DND-41 (cell line): ENCODE results near the gene FAM53A.

Source experiments
- ATAC-seq: fragments of 200-7000 bp; cut with Tn5 transposase; 3 replicates; pipeline ENCODE4 v1.9.1; 2021; ENCODE audit warnings: low read depth; ENCODE audit not compliant: insufficient read depth
- DNase-seq: peaks from one replicate; pipeline ENCODE4 v3.0.0-alpha.2; 2020
- H2AFZ ChIP-seq: 2 replicates; pipeline ENCODE4 v1.6.0; 2012; ENCODE audit warnings: low read depth, low read length
- H3K27ac ChIP-seq: 2 replicates; pipeline ENCODE4 v1.5.1; 2012; ENCODE audit warnings: low read length, inconsistent platforms
- H3K27me3 ChIP-seq: fragments of 200-600 bp; sonication (generic); 2 replicates; pipeline ENCODE4 v1.6.0; 2012; ENCODE audit warnings: low read length, mild to moderate bottlenecking, inconsistent platforms; ENCODE audit not compliant: insufficient read depth, poor library complexity
- H3K36me3 ChIP-seq: 2 replicates; pipeline ENCODE4 v1.5.1; 2012; ENCODE audit warnings: low read length, inconsistent platforms; ENCODE audit not compliant: insufficient read depth
- H3K4me1 ChIP-seq: 2 replicates; pipeline ENCODE4 v1.5.1; 2012; ENCODE audit warnings: mild to moderate bottlenecking, low read length; ENCODE audit not compliant: insufficient read depth
- H3K4me2 ChIP-seq: 2 replicates; pipeline ENCODE4 v1.6.0; 2012; ENCODE audit warnings: mild to moderate bottlenecking, moderate library complexity, low read length, inconsistent platforms; ENCODE audit not compliant: insufficient read depth
- H3K4me3 ChIP-seq, 2 experiments: fragments of 200-600 bp in 1 of 2; shearing (Covaris generic) in 1 of 2; 2 replicates each; pipeline ENCODE4 v1.5.1; 2012 to 2016; ENCODE audit warnings: inconsistent platforms in 2 of 2, low read length in 2 of 2, mild to moderate bottlenecking in 2 of 2, low read depth in 1 of 2, moderate library complexity in 1 of 2
- H3K79me2 ChIP-seq: 2 replicates; pipeline ENCODE4 v1.6.0; 2012; ENCODE audit warnings: low read length, inconsistent platforms; ENCODE audit not compliant: insufficient read depth
- H3K9ac ChIP-seq: 2 replicates; pipeline ENCODE4 v1.6.0; 2012; ENCODE audit warnings: low read depth, mild to moderate bottlenecking, inconsistent platforms, low read length, moderate library complexity
- H3K9me3 ChIP-seq: 2 replicates; pipeline ENCODE4 v1.5.1; 2012; ENCODE audit warnings: low read length, moderate library complexity, mild to moderate bottlenecking, inconsistent platforms; ENCODE audit not compliant: insufficient read depth, severe bottlenecking
- H4K20me1 ChIP-seq: 2 replicates; pipeline ENCODE4 v1.6.0; 2012; ENCODE audit warnings: low read length; ENCODE audit not compliant: insufficient read depth
- EZH2 ChIP-seq: IDR thresholded peaks from 3 replicates; pipeline ENCODE4 v1.6.1; 2012; ENCODE audit warnings: borderline replicate concordance, low read depth, mild to moderate bottlenecking, moderate library complexity, low read length, inconsistent platforms; ENCODE audit not compliant: severe bottlenecking
- TF ChIP-seq, protein P1 (sequence below): IDR thresholded peaks from 2 replicates; pipeline ENCODE4 v1.5.1; 2012; ENCODE audit warnings: borderline replicate concordance, low read length, moderate library complexity, mild to moderate bottlenecking; ENCODE audit not compliant: poor library complexity, severe bottlenecking; ENCODE audit errors: extremely low read depth

The FAM53A gene

DNA sequence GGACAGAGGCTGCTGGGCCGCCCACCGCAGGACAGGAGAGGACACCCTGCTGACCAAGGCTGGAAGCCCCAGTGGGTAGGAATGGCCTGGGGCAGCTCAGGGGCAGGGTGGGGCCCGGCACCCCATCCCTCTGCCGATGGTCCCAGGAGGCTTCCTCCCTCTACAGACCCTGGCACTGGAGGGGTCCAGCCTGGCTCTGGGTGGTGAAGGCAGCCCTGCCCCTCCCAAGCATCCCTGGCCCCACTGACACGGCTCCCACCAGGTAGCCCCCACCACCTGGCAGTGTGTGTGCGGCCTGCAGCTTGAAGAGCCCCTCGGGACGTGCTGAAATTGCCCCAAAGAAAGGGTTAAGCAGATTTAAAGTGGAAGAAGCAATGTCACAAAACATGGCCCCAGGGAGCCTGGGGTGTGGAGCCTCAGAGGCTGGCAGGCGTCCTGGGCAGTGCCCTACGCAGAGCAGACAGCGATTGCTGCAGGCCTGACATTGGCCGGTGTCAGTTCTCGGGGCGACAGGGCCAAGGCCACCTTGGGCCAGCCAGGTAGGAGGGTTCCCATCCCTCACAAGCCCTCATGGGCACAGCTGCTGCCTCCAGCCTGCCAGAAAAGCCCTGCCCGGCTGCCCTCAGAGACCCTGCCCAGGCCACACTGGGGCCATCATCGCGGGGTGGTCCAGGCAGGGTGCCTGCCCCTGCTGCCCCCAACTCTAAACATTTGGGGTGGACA, 80.5 kb downstream of the FAM53A start:
- Histone ChIP-seq H3K9ac (no peak overlapping the region), H3K9me3 (no peaks in the 10 kb centered on the region), H3K27ac (no peak overlapping the region), H3K4me2 (no peak overlapping the region), H3K27me3 (no peaks in the 10 kb centered on the region), H3K36me3 (no peaks in the 10 kb centered on the region), H3K79me2 (no peaks in the 10 kb centered on the region), H2AFZ (no peak overlapping the region), H3K4me1 (no peaks in the 10 kb centered on the region), H3K4me3 (no peak overlapping the region), H4K20me1 (no peaks in the 10 kb centered on the region; the same call in 1 of the 2 replicates)
- TF ChIP-seq, protein P1, sequence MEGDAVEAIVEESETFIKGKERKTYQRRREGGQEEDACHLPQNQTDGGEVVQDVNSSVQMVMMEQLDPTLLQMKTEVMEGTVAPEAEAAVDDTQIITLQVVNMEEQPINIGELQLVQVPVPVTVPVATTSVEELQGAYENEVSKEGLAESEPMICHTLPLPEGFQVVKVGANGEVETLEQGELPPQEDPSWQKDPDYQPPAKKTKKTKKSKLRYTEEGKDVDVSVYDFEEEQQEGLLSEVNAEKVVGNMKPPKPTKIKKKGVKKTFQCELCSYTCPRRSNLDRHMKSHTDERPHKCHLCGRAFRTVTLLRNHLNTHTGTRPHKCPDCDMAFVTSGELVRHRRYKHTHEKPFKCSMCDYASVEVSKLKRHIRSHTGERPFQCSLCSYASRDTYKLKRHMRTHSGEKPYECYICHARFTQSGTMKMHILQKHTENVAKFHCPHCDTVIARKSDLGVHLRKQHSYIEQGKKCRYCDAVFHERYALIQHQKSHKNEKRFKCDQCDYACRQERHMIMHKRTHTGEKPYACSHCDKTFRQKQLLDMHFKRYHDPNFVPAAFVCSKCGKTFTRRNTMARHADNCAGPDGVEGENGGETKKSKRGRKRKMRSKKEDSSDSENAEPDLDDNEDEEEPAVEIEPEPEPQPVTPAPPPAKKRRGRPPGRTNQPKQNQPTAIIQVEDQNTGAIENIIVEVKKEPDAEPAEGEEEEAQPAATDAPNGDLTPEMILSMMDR = no peak
- TF ChIP-seq EZH2 = no peak
- ATAC-seq (no peak), DNase-seq (no peak)

DNA sequence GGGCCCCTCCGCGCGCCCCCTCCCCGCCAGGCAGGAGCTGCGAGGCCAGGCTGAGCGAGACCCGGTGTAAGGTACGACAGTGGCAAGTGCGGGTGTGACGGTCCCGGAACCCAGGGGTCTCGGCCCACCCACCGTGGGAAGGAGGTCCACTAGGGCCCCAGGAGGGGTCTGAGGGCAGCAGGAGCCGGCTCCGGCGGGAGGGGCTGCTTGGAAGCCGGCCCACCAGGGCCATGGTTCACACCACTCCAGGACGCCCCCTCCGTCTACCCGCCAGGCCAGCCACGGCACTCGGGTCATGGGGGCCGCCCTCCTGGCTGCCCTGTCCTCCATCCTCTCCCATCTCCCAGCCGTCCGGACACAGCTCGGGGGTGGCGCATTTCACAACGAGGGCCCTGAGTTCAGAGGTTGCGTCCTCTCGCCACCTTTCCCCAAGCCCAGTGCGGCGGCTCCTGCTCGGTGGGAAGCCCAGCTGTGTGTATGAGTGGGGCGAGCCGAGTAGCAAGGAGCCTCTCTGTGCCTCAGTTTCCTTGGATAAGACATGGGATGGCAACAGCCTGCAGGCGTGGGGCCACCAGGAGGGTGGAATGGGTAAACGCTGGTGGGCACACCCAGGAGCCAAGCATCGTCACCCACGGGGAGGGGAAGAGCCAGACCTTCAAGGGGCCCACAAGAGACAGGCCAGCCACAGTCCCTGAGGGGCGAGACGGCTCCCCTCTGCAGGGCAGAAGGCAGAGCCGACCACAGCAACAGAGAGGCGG, 81.3 kb downstream of the FAM53A start:
- H4K20me1 ChIP-seq = no peaks in the 10 kb centered on the region; the same call in 1 of the 2 replicates
- TF ChIP-seq, protein P1 = no peak
- TF ChIP-seq EZH2 = no peak
- H3K36me3 ChIP-seq = no peaks in the 10 kb centered on the region
- no peak overlapping the region for H3K9ac ChIP-seq
- H3K4me2 ChIP-seq = no peak overlapping the region
- no peaks in the 10 kb centered on the region for H3K79me2 ChIP-seq
- H3K27ac ChIP-seq = no peak overlapping the region
- no peak overlapping the region for H3K4me3 ChIP-seq
- DNase-seq (no peak), ATAC-seq (no peak)
- H2AFZ ChIP-seq = no peak overlapping the region
- H3K9me3 ChIP-seq = no peaks in the 10 kb centered on the region
- no peaks in the 10 kb centered on the region for H3K27me3 ChIP-seq
- no peaks in the 10 kb centered on the region for H3K4me1 ChIP-seq

DNA sequence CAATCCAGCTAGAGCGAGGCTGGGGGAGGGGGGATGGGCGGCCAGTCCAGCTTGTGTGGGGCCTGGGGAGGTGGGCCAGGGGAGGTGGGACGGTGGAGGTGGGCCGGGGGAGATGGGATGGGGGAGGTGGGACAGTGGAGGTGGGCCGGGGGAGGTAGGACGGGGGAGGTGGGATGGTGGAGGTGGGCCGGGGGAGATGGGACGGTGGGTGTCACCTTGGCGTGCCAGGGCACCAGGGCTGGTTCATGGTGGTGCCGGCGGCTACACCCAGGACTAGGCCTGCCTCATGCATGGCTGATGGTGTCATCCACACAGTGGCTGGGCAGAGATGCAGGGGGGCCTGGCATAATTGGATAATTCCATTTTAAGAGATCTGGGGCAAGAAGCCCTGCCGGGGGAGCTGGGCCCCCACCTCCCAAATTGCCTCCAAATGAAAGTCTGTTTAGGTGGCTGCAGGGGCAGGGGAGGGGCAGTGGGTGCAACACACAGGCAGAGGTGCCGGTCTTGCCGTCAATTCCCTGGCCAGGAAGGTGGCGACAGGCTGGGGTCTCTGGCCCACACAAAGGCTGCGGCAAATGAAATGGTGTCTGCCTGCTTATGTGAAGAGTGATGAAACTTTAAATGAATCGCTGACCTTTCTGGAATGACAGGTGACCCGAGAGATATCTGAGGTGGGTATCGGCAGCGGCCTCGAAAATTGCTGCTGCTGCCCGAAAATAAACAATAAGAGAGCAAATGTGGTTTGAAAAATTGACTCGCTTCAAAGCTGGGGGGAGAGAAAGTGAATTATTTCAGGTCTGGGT, 82.1 kb downstream of the FAM53A start:
- H3K9ac ChIP-seq = no peak overlapping the region
- H3K4me1 ChIP-seq = no peaks in the 10 kb centered on the region
- ATAC-seq (no peak), DNase-seq (no peak)
- no peaks in the 10 kb centered on the region for H3K79me2 ChIP-seq
- no peaks in the 10 kb centered on the region for H3K27me3 ChIP-seq
- H3K27ac ChIP-seq = no peak overlapping the region
- H3K4me2 ChIP-seq = no peak overlapping the region
- no peaks in the 10 kb centered on the region for H3K36me3 ChIP-seq
- H3K9me3 ChIP-seq = no peaks in the 10 kb centered on the region
- no peak overlapping the region for H3K4me3 ChIP-seq
- no peak for TF ChIP-seq EZH2
- TF ChIP-seq, protein P1 = no peak
- no peak overlapping the region for H2AFZ ChIP-seq
- no peaks in the 10 kb centered on the region; the same call in 1 of the 2 replicates for H4K20me1 ChIP-seq
